HepG2 (cell line): Measurements from ENCODE around the gene NTN5. TPM values are rescaled to one million over a fixed set of nuclear protein-coding genes. Genes with fewer than 3 reads are reported as not detected.

Source experiments
- AKAP8 ChIP-seq: sonication (generic); formaldehyde crosslinking; IDR thresholded peaks from 2 replicates; pipeline ENCODE4 v1.5.1; 2020; ENCODE audit warnings: mild to moderate bottlenecking, missing genetic modification reagents
- ELF1 ChIP-seq: sonication (generic); formaldehyde crosslinking; IDR thresholded peaks from 2 replicates; pipeline ENCODE4 v1.4.0; 2020; ENCODE audit warnings: missing genetic modification reagents
- FOXA3 ChIP-seq: IDR thresholded peaks from 2 replicates; pipeline ENCODE4 v1.6.1; 2016; ENCODE audit warnings: missing genetic modification reagents, missing compliant biosample characterization
- GABPB1 ChIP-seq: IDR thresholded peaks from 2 replicates; pipeline ENCODE4 v1.6.1; 2016; ENCODE audit warnings: mild to moderate bottlenecking, missing genetic modification reagents, moderate library complexity, missing compliant biosample characterization
- HBP1 ChIP-seq: IDR thresholded peaks from 2 replicates; pipeline ENCODE4 v1.6.1; 2016; ENCODE audit warnings: low read depth, control low read depth
- HNRNPH1 ChIP-seq: fragments of 200-400 bp; formaldehyde crosslinking; optimal IDR thresholded peaks from 2 replicates; pipeline ENCODE3; 2017; ENCODE audit warnings: mild to moderate bottlenecking, low read depth, low read length
- KLF16 ChIP-seq, 2 experiments: sonication (generic) in 1 of 2; formaldehyde crosslinking in 1 of 2; IDR thresholded peaks; 2 replicates each; pipeline versions ENCODE4 v1.6.1 to v1.8.0; 2016 to 2023; ENCODE audit warnings: missing genetic modification reagents in 2 of 2, missing compliant biosample characterization in 1 of 2
- MEIS2 ChIP-seq: sonication (generic); formaldehyde crosslinking; IDR thresholded peaks from 2 replicates; pipeline ENCODE4 v1.9.0; 2021; ENCODE audit warnings: mild to moderate bottlenecking, missing genetic modification reagents
- PHB2 ChIP-seq: fragments of 450-650 bp; IDR thresholded peaks from 2 replicates; pipeline ENCODE4 v1.6.1; 2018; ENCODE audit not compliant: partially characterized antibody
- RARG ChIP-seq: sonication (generic); formaldehyde crosslinking; IDR thresholded peaks from 2 replicates; pipeline ENCODE4 v1.4.0; 2020; ENCODE audit warnings: low read depth, mild to moderate bottlenecking, missing genetic modification reagents
- REPIN1 ChIP-seq: sonication (generic); formaldehyde crosslinking; IDR thresholded peaks from 2 replicates; pipeline ENCODE4 v1.8.0; 2022; ENCODE audit warnings: missing genetic modification reagents, low read depth, mild to moderate bottlenecking, borderline replicate concordance
- SIN3A ChIP-seq: IDR thresholded peaks from 2 replicates; pipeline ENCODE4 v1.6.1; 2011; ENCODE audit warnings: low read depth, mild to moderate bottlenecking, control low read depth, low read length, borderline replicate concordance
- SP140L ChIP-seq: sonication (generic); formaldehyde crosslinking; IDR thresholded peaks from 2 replicates; pipeline ENCODE4 v1.4.0; 2020; ENCODE audit warnings: missing genetic modification reagents, borderline replicate concordance
- SP2 ChIP-seq: sonication (generic); formaldehyde crosslinking; IDR thresholded peaks from 2 replicates; pipeline ENCODE4 v1.5.1; 2020; ENCODE audit warnings: mild to moderate bottlenecking, missing genetic modification reagents
- TFE3 ChIP-seq: IDR thresholded peaks from 2 replicates; pipeline ENCODE4 v1.6.1; 2016
- THRA ChIP-seq: sonication (generic); formaldehyde crosslinking; IDR thresholded peaks from 2 replicates; pipeline ENCODE4 v1.4.0; 2020; ENCODE audit warnings: missing genetic modification reagents, borderline replicate concordance
- ZNF382 ChIP-seq: sonication (generic); formaldehyde crosslinking; IDR thresholded peaks from 2 replicates; pipeline ENCODE4 v1.5.0; 2020; ENCODE audit warnings: missing genetic modification reagents, mild to moderate bottlenecking, borderline replicate concordance
- ZNF703 ChIP-seq: sonication (generic); formaldehyde crosslinking; IDR thresholded peaks from 2 replicates; pipeline ENCODE4 v1.5.1; 2020; ENCODE audit warnings: missing genetic modification reagents, mild to moderate bottlenecking, moderate library complexity, borderline replicate concordance
- ZSCAN5A ChIP-seq: sonication (generic); formaldehyde crosslinking; IDR thresholded peaks from 2 replicates; pipeline ENCODE4 v1.8.0; 2022; ENCODE audit warnings: mild to moderate bottlenecking, missing genetic modification reagents, borderline replicate concordance
- polyA plus RNA-seq, 8 experiments: library from polyadenylated mRNA; depleted of rRNA in 3 of 8; stranded (reverse) in 7 of 8; unstranded in 1 of 8; fragments of >200 nt; fragmentation: Illumina TruSeq in 4 of 8; extraction: Trizol in 4 of 8; gene quantifications; 2 replicates each; pipeline versions ENCODE4 v1.2.1 to v1.2.3, GENCODE V29; 2011 to 2016; ENCODE audit warnings: low read depth in 4 of 8, missing spikeins in 1 of 8, mixed read lengths in 1 of 8; ENCODE audit not compliant: insufficient read depth in 1 of 8
- total RNA-seq, 5 experiments: library from RNA; depleted of rRNA; stranded (reverse); fragments of >200 nt; fragmentation: Illumina TruSeq; extraction: Trizol; gene quantifications; 2 replicates each; pipeline ENCODE4 v1.2.3, GENCODE V29; 2016; ENCODE audit warnings: low read depth in 1 of 5
- TF ChIP-seq, protein P1 (sequence below): sonication (generic); formaldehyde crosslinking; IDR thresholded peaks from 2 replicates; pipeline ENCODE4 v1.5.1; 2020; ENCODE audit warnings: mild to moderate bottlenecking, moderate library complexity, missing genetic modification reagents

NTN5 gene
- total and polyA plus RNA-seq, 2 of the 13 experiments (the other 11 are each of a cell fraction or from before 2014, with no cell fraction given) = 0.05 TPM; not detected in 1

DNA sequence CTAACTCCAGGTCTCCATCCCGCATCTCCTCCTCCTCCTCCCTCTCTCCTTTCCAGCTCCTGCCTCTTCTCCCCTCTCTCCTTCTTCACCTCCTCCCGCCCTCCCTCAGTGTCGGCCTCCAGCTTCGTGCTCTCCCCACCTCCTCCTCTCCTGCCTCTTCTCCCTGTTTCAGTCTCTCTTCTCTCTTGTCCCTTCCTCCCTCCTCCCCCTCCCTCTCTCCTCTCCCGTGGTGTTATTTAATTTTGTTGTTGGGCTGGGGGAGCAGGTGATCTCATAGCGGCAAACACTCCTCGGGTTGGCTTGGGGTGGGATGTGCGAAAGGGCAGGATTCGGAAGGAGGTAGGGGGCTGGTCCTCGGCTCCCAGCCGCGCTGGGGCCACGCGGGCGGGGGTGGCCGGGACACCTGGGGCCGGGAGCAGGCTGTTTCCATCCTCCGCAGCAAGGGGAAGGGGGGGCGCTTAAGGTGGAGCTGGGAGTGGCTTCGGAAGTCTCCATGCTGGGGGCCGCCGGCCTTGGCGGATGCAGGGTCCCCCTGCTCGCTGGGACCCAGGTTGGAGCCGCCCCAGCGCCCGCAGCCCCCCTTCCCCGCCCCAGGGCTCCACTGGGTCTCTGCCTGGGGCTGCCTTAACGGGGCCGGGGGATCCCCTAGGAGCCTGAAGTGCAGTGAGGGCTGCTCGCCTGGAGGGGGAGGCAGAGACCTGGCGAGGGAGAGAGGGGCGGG lies 26.7 kb downstream of the NTN5 start, which contains the start of gene CA11 (continued):
- TF ChIP-seq THRA (CRISPR knock-in tag) (peak; percentile 47; the same call in 1 of the 2 replicates), HBP1 (CRISPR knock-in tag) (0 out of 2 replicates have a peak, but pooled peaks have one; percentile 60), ELF1 (CRISPR knock-in tag) (no peak), MEIS2 (0 out of 2 replicates have a peak, but pooled peaks have one; percentile 25), ZNF382 (CRISPR knock-in tag) (no peak), REPIN1 (CRISPR knock-in tag) (peak; percentile 25; the same call in 1 of the 2 replicates), GABPB1 (peak; percentile 58; the same call in 1 of the 2 replicates), AKAP8 (CRISPR knock-in tag) (no peak), FOXA3 (CRISPR knock-in tag) (no peak), SIN3A (no peak; the same call in 1 of the 2 replicates), SP140L (no peak), PHB2 (no peak), SP2 (CRISPR knock-in tag) (no peak), HNRNPH1 (no peak), RARG (CRISPR knock-in tag) (no peak), KLF16 (CRISPR knock-in tag; IDR thresholded peaks at IDR 0.05) (peak in 1 of 2 experiments; percentile 58; a peak in 1 of 4 replicates), TFE3 (CRISPR knock-in tag) (0 out of 2 replicates have a peak, but pooled peaks have one; percentile 13), ZNF703 (CRISPR knock-in tag) (no peak), ZSCAN5A (CRISPR knock-in tag) (no peak)
- TF ChIP-seq, protein P1, sequence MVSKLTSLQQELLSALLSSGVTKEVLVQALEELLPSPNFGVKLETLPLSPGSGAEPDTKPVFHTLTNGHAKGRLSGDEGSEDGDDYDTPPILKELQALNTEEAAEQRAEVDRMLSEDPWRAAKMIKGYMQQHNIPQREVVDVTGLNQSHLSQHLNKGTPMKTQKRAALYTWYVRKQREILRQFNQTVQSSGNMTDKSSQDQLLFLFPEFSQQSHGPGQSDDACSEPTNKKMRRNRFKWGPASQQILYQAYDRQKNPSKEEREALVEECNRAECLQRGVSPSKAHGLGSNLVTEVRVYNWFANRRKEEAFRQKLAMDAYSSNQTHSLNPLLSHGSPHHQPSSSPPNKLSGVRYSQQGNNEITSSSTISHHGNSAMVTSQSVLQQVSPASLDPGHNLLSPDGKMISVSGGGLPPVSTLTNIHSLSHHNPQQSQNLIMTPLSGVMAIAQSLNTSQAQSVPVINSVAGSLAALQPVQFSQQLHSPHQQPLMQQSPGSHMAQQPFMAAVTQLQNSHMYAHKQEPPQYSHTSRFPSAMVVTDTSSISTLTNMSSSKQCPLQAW (CRISPR knock-in tag) = peak; percentile 46; the same call in 1 of the 2 replicates
